Measurements from ENCODE around the gene APBA1.

Gene APBA1

GRCh38 chr9:69427286-69427685, 244.9 kb downstream of the APBA1 start:
- TF ChIP-seq REST (IDR thresholded peaks at IDR 0.05; ENCODE audit: insufficient read depth in 1 of 2, low read depth in 2 of 2, low read length in 2 of 2) (no peak), POLR2AphosphoS5 (IDR thresholded peaks at IDR 0.05; ENCODE audit: low read depth, low read length) (no peak), TAF1 (IDR thresholded peaks at IDR 0.05; ENCODE audit: borderline replicate concordance, insufficient read depth, low read length) (no peak), SIN3A (IDR thresholded peaks at IDR 0.05; ENCODE audit: borderline replicate concordance, insufficient read depth, low read length) (no peak), FOXP2 (optimal IDR thresholded peaks at IDR 0.05; ENCODE audit: borderline replicate concordance, extremely low read depth, extremely low read length, insufficient read depth) (no peak)

- TF ChIP-seq FOXP2 (optimal IDR thresholded peaks at IDR 0.05; ENCODE audit: borderline replicate concordance, extremely low read depth, extremely low read length, insufficient read depth), result no peak
- no peak for TF ChIP-seq REST (IDR thresholded peaks at IDR 0.05; ENCODE audit: insufficient read depth in 1 of 2, low read depth in 2 of 2, low read length in 2 of 2)
- TF ChIP-seq POLR2AphosphoS5 (IDR thresholded peaks at IDR 0.05; ENCODE audit: low read depth, low read length), result no peak
- no peak for TF ChIP-seq TAF1 (IDR thresholded peaks at IDR 0.05; ENCODE audit: borderline replicate concordance, insufficient read depth, low read length)
- no peak for TF ChIP-seq SIN3A (IDR thresholded peaks at IDR 0.05; ENCODE audit: borderline replicate concordance, insufficient read depth, low read length)
These were observed 246.9 kb downstream of the APBA1 start for GRCh38 chr9:69425136-69425801.

- TF ChIP-seq TAF1 (IDR thresholded peaks at IDR 0.05; ENCODE audit: borderline replicate concordance, insufficient read depth, low read length) (no peak), SIN3A (IDR thresholded peaks at IDR 0.05; ENCODE audit: borderline replicate concordance, insufficient read depth, low read length) (no peak), REST (IDR thresholded peaks at IDR 0.05; ENCODE audit: insufficient read depth in 1 of 2, low read depth in 2 of 2, low read length in 2 of 2) (no peak), POLR2AphosphoS5 (IDR thresholded peaks at IDR 0.05; ENCODE audit: low read depth, low read length) (no peak), FOXP2 (optimal IDR thresholded peaks at IDR 0.05; ENCODE audit: borderline replicate concordance, extremely low read depth, extremely low read length, insufficient read depth) (no peak)
These were observed 250.0 kb downstream of the APBA1 start for GRCh38 chr9:69421908-69422801.

- no peak for TF ChIP-seq SIN3A (IDR thresholded peaks at IDR 0.05; ENCODE audit: borderline replicate concordance, insufficient read depth, low read length)
- TF ChIP-seq POLR2AphosphoS5 (IDR thresholded peaks at IDR 0.05; ENCODE audit: low read depth, low read length), result no peak
- TF ChIP-seq TAF1 (IDR thresholded peaks at IDR 0.05; ENCODE audit: borderline replicate concordance, insufficient read depth, low read length), result no peak
- no peak for TF ChIP-seq FOXP2 (optimal IDR thresholded peaks at IDR 0.05; ENCODE audit: borderline replicate concordance, extremely low read depth, extremely low read length, insufficient read depth)
- no peak for TF ChIP-seq REST (IDR thresholded peaks at IDR 0.05; ENCODE audit: insufficient read depth in 1 of 2, low read depth in 2 of 2, low read length in 2 of 2)
These were observed 251.4 kb downstream of the APBA1 start for GRCh38 chr9:69420611-69421270.

Data from PFSK-1 (cell line).